Iris pigment epithelial cell (primary cell): ENCODE results near the gene INO80C.
"Not testable (repeated sequence)": the region's sequence is repeated elsewhere in the genome, so short reads cannot be mapped to it uniquely, and the experiment has no call there.

Experiments
- DNase-seq: peaks from one replicate; pipeline ENCODE4 v3.0.0-alpha.2; 2011; ENCODE audit warnings: low read depth

Gene INO80C

GRCh38 chr18:35460736-35461161 is 37.0 kb downstream of the INO80C start:
- peak; percentile 49 for DNase-seq

GRCh38 chr18:35459997-35460396 is 37.8 kb downstream of the INO80C start:
- DNase-seq, result no peak

GRCh38 chr18:35458677-35459441 is 38.9 kb downstream of the INO80C start:
- DNase-seq, result peak; percentile 77

GRCh38 chr18:35458271-35458670 is 39.5 kb downstream of the INO80C start:
- DNase-seq, result no peak

- DNase-seq, result no peak
These were observed 40.5 kb downstream of the INO80C start for GRCh38 chr18:35457140-35457704.

- peak; percentile 55 for DNase-seq
These were observed 41.6 kb downstream of the INO80C start for GRCh38 chr18:35455926-35456763.

- DNase-seq, result no peak
These were observed 43.0 kb downstream of the INO80C start for GRCh38 chr18:35454803-35455202.

GRCh38 chr18:35453065-35453464 is 44.7 kb downstream of the INO80C start:
- not testable (repeated sequence) for DNase-seq

- DNase-seq, result no peak
These were observed 45.8 kb downstream of the INO80C start for GRCh38 chr18:35451916-35452315.

GRCh38 chr18:35451032-35451431 is 46.7 kb downstream of the INO80C start:
- DNase-seq, result no peak

- DNase-seq, result no peak
These were observed 53.1 kb downstream of the INO80C start for GRCh38 chr18:35444636-35445035.

- no peak for DNase-seq
These were observed 53.9 kb downstream of the INO80C start for GRCh38 chr18:35443847-35444246.

- no peak for DNase-seq
These were observed 54.3 kb downstream of the INO80C start for GRCh38 chr18:35443434-35443833.

- DNase-seq, result no peak
These were observed 55.1 kb downstream of the INO80C start for GRCh38 chr18:35442701-35443100.

GRCh38 chr18:35441857-35442595 is 55.7 kb downstream of the INO80C start:
- DNase-seq, result no peak

- no peak for DNase-seq
These were observed 59.1 kb downstream of the INO80C start for GRCh38 chr18:35438480-35439234.

GRCh38 chr18:35437836-35438235 is 59.9 kb downstream of the INO80C start:
- no peak for DNase-seq

- DNase-seq, result peak; percentile 61
These were observed 61.6 kb downstream of the INO80C start for GRCh38 chr18:35436076-35436649.

GRCh38 chr18:35435401-35435800 is 62.4 kb downstream of the INO80C start:
- no peak for DNase-seq

- no peak for DNase-seq
These were observed 65.2 kb downstream of the INO80C start for GRCh38 chr18:35432565-35433001.

- DNase-seq, result no peak
These were observed 66.4 kb downstream of the INO80C start for GRCh38 chr18:35431374-35431741.
